HG03565 (cell line): ENCODE measurements around the gene OR10S1.
"Not testable (repeated sequence)": the region's sequence is repeated elsewhere in the genome, so short reads cannot be mapped to it uniquely, and the experiment has no call there.

ENCODE experiments used
- ATAC-seq: cut with Tn5 transposase; IDR thresholded peaks from one replicate; pipeline ENCODE4 v1.9.1; 2021; ENCODE audit warnings: mild to moderate bottlenecking, moderate library complexity; ENCODE audit not compliant: unreplicated experiment

The OR10S1 gene, protein sequence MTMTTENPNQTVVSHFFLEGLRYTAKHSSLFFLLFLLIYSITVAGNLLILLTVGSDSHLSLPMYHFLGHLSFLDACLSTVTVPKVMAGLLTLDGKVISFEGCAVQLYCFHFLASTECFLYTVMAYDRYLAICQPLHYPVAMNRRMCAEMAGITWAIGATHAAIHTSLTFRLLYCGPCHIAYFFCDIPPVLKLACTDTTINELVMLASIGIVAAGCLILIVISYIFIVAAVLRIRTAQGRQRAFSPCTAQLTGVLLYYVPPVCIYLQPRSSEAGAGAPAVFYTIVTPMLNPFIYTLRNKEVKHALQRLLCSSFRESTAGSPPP

DNA sequence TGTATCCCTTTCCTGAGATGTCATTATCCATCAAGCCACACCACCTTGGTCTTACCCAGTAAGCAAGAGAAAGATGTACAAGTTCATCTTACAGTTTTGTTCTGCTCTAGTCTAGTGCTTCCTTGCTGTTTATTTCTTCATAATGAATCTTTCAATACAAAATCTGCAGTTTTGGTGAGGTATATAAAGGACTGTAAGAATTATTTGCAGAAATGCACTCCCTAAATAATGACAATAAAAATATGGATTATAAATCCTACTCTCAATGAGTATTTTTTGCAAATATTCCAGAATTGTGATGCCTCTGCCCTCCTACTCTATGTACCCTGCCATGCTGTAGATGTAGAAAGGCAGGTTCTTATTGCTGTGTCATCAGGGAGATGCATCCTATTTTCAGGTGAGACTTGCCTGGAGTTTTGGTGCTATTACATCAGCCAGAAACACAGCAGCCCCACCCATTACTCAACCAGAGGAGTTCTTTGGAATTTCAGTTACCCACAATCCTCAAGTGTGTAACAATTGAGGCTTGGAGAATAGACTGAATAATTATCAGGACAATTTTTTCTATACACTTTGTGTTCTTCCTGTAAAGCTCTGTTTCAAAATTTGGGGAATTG, at the start of gene OR10S1:
Gene OR10S1, minus strand, starts transcription at position 51 of the 617 bp plus-strand sequence. CDS start 117 bp downstream, outside the sequence.
- ATAC-seq: no peak

DNA sequence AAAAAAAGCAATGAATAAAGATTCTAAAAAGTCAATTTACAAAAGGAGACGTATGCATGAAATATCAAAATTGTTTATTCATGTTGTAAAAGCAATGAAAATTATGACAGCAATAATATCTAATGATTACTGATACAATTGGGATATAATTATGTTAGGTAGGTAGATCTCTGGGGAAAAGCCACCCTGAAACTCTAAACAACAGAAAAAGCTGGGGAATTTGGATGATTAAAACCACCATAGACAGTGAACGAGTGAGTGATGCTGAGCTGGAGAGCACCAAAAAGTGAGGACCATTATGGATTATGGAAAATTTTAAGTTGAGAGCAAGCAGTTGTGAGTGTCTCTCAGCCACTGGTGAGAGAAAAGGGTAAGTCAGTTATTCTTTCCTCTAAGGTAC, 48.9 kb upstream of the OR10S1 start, which contains the start of gene OR10G8:
Gene OR10G8, plus strand, starts transcription at position 301 of the 400 bp plus-strand sequence. CDS start 2,825 bp downstream, outside the sequence.
- ATAC-seq: no peak

DNA sequence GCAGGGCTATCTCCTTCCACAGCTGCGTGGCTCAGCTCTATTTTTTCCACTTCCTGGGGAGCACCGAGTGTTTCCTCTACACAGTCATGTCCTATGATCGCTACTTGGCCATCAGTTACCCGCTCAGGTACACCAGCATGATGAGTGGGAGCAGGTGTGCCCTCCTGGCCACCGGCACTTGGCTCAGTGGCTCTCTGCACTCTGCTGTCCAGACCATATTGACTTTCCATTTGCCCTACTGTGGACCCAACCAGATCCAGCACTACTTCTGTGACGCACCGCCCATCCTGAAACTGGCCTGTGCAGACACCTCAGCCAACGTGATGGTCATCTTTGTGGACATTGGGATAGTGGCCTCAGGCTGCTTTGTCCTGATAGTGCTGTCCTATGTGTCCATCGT, 38.3 kb upstream of the OR10S1 start:
- ATAC-seq: not testable (repeated sequence)

DNA sequence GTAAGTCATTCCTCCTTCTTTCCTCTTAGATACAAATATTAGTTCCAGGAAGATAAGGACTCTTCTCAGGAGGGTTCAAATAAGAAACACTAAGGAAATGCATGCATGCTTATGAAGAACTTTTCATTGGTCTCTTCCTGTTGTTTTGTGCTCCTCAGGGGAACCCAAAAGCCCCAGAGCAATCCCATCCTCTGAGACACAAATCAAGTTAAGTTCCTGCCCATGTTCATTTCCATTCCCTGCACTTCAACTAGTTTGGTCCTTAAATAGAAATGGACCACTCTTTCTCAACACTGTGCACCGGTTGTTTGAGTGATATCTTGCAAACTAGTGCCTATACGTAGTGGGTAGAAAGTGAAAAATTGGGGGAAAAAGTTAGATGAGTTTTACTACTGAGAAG, 35.1 kb upstream of the OR10S1 start, which contains the start of gene OR10G4:
Gene OR10G4, plus strand, starts transcription at position 301 of the 400 bp plus-strand sequence. CDS start 2,578 bp downstream, outside the sequence.
- no peak for ATAC-seq

DNA sequence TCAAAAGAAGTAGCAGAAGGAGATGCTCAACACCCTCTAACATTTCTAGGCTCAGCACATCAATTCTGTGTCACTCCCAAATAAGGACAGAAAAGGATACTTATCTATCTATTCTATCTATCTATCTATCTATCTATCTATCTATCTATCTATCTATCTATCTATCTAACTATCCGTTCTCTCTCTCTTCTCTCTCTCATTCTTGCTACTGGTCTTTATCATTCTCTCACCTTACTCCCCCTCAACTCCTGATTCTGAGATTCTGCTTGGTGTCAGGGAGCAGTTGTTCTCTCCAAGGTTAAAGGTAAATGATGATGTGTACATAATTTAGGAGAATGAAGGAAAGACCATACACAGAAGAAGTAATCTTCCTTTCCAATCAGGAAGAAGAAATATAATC, 17.5 kb upstream of the OR10S1 start, which contains the start of gene OR10G6:
Gene OR10G6, minus strand, starts transcription at position 43 of the 400 bp plus-strand sequence. Its CDS starts 0 bp downstream, at position 43.
- no peak for ATAC-seq

DNA sequence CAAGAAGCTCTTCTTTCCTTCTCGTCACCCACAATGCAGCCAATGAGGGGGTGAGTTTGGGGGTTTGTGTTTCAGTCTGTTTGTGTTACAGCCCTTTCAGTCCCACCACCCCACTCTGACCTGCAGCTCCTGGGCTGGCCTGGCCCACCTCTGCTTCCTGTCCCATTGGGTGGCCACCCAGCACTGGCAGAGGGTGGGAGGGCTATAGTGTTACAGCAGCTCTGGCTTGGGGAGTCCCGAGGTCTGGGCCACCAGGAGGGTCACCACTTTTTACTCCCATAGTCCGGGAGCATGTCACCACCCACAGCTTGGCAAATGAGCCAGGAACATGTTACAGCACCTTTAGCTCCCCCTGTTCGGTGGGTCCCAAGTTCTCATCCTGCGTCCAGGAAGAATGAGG, 1.7 kb upstream of the OR10S1 start:
- ATAC-seq: no peak

DNA sequence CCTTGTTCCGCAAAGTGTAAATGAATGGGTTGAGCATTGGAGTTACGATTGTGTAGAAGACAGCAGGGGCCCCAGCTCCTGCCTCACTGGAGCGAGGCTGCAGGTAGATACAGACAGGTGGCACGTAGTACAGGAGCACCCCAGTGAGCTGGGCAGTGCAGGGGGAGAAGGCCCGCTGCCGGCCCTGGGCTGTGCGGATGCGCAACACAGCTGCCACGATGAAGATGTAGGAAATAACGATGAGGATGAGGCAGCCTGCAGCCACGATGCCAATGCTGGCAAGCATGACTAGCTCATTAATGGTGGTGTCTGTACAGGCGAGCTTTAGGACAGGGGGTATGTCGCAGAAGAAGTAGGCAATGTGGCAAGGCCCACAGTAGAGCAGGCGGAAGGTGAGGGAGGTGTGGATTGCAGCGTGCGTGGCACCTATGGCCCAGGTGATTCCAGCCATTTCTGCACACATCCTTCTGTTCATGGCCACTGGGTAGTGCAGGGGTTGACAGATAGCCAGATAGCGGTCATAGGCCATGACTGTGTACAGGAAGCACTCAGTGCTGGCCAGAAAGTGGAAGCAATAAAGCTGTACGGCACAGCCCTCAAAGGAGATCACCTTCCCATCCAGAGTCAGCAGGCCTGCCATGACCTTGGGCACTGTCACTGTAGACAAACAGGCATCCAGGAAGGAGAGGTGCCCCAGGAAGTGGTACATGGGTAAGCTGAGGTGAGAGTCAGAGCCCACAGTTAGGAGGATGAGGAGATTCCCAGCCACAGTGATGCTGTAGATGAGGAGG, 616 bp downstream of the OR10S1 start:
- ATAC-seq: no peak

DNA sequence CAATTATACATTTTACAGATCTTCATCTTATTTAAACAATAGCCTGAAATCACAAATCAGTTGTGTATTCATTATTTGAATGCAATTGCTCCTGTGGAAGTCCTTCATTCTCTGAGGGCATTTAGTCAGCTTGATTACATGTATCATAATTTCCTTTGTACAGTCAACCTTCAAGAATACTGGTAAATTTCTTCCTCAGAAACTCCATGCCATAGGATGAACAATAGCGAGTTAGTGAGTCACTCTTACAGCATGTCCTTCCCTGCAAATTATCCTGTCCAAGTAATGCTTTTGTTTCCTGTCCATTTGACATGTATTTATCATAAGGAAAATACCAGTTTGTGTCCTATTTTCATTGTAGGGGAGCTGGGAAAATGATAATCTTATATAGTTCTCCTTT, 3.8 kb downstream of the OR10S1 start:
- no peak for ATAC-seq

DNA sequence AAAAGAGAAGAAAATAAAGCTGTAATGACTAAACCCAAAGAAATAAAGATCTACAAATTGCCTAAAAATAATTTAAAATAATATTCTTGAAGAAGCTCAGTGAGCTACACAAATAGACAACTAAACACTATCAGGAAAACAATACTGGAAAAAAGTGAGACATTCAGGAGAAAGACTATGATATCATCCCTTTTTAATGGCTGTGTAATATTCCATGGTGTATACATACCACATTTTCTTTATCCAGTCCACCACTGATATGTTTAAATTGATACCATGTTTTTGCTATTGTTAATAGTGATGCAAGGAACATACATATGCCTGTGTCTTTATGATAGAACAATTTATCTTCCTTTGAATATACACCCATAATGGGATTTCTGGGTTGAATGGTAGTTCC, 20.8 kb downstream of the OR10S1 start:
- ATAC-seq: no peak

DNA sequence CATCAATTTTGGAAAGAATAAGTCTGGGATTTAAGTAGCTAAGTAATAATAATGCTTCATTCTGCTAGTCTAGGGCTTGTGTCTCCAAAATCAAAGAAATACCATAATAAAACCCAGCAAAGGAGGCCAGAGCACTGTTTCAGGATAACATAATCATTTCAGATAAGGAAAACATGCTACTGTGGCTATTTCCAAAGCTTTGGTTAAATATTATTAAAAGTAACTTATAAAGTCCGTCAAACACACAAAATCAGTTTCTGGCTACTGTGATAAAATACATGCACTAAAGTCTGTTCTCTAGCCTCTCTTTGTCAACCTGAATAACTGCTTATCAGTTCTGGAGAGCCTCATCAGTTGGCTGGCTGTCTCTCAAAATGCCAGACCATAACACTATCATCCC, 32.4 kb downstream of the OR10S1 start:
- no peak for ATAC-seq

DNA sequence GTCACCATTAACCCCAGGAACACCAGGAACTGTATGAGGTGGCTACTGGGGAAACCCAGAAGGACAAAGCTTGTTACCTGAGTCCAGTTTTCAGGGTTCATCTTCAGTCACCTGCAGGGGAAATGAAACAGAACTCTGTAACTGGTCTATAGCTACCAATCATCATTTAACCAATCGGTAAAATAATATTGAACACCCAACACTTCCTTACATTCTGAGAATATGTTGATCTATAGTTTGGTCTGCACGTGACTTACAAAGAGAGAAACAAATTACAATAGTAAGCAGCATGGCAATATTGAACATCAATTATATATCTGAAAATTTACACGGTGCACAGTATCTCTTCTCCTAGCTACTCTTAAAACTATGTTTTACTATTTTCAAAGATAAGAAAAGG, 33.8 kb downstream of the OR10S1 start, which contains the start of gene OR6T1:
Gene OR6T1, minus strand, starts transcription at position 101 of the 400 bp plus-strand sequence. Its CDS starts 0 bp downstream, at position 101.
- ATAC-seq: no peak

DNA sequence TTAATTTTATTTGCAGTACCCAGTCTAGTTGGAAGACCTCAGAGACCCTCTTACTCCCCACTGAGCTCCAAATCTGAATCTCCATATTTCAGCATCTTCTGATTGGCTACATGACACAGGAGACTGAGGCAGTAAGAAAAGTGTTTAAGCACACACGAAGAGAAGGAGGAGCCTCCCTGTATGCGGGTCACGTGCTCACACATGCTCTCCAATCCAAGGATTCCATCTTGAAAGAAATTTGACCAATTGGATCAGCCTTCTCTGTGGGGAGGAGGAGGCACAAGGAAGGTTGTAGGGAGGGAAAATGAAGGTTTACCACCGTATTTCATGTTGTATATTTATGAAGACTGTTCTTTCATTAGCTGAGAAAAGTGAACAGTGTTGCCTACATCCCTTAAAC, 35.2 kb downstream of the OR10S1 start:
- ATAC-seq: no peak

DNA sequence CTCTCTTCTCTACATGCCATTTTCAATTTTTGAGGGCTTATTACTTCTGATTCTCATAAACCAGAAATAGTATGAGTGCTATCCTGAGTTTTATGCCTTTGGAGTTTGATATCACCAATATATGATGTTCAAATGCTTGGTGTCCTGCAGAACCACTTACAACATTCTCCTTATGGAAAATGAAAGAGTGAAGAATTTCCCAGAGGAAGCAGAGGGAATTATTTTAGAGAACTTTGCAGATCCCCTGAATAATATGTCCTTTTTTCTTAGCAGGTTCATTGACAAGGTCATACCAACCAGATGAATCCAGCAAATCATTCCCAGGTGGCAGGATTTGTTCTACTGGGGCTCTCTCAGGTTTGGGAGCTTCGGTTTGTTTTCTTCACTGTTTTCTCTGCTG, 38.3 kb downstream of the OR10S1 start, which contains the start of gene OR4D5:
Gene OR4D5, plus strand, starts transcription at position 301 of the 400 bp plus-strand sequence. Its CDS starts 0 bp downstream, at position 301.
- no peak for ATAC-seq
